Nephron progenitor cell (in vitro differentiated cells): ENCODE results near the gene SMIM11.
A peak's percentile ranks its signal among the peaks of the same experiment; 100 is the strongest.

ENCODE experiments used
- DNase-seq: peaks from one replicate; pipeline ENCODE4 v3.0.0; 2021
- H3K27ac Mint-ChIP-seq: 2 replicates; pipeline ENCODE4 v1.8.0; 2021; ENCODE audit warnings: mild to moderate bottlenecking, moderate library complexity, mixed read lengths
- H3K27me3 Mint-ChIP-seq: 2 replicates; pipeline ENCODE4 v1.8.0; 2021; ENCODE audit warnings: mild to moderate bottlenecking, low read depth, mixed read lengths; ENCODE audit not compliant: poor library complexity
- H3K36me3 Mint-ChIP-seq: 2 replicates; pipeline ENCODE4 v1.8.0; 2021; ENCODE audit warnings: low read depth, mixed read lengths
- H3K4me1 Mint-ChIP-seq: 2 replicates; pipeline ENCODE4 v1.8.0; 2021; ENCODE audit warnings: mixed read lengths
- H3K4me3 Mint-ChIP-seq: 2 replicates; pipeline ENCODE4 v1.8.0; 2021; ENCODE audit warnings: mild to moderate bottlenecking, moderate library complexity, mixed read lengths
- H3K9me3 Mint-ChIP-seq: 2 replicates; pipeline ENCODE4 v1.8.0; 2021; ENCODE audit warnings: mild to moderate bottlenecking, moderate library complexity, mixed read lengths
- CTCF ChIP-seq: fragments of 200-600 bp; sonication (generic); IDR thresholded peaks from 2 replicates; pipeline ENCODE4 v1.5.0; 2021; ENCODE audit warnings: antibody characterized with exemption

Gene SMIM11

GRCh38 chr21:34343347-34343746 is 32.0 kb upstream of the SMIM11 start:
- Mint-ChIP-seq H3K9me3 (peaks cover 12% of the 10 kb centered on the region), H3K36me3 (no peaks in the 10 kb centered on the region), H3K27me3 (peaks cover 8% of the 10 kb centered on the region), H3K4me1 (peaks cover 58% of the 10 kb centered on the region), H3K4me3 (no peak overlapping the region), H3K27ac (no peak overlapping the region)
- no peak for TF ChIP-seq CTCF
- DNase-seq, result no peak

- H3K27me3 Mint-ChIP-seq, result peaks cover 8% of the 10 kb centered on the region
- H3K27ac Mint-ChIP-seq, result peak overlapping the region; percentile 39
- DNase-seq, result no peak
- H3K9me3 Mint-ChIP-seq, result peaks cover 12% of the 10 kb centered on the region
- TF ChIP-seq CTCF, result no peak
- H3K4me3 Mint-ChIP-seq, result no peak overlapping the region
- no peaks in the 10 kb centered on the region for H3K36me3 Mint-ChIP-seq
- peaks cover 54% of the 10 kb centered on the region for H3K4me1 Mint-ChIP-seq
Observed at GRCh38 chr21:34343838-34344381, 31.4 kb upstream of the SMIM11 start.

GRCh38 chr21:34344584-34344983 is 30.7 kb upstream of the SMIM11 start:
- no peak overlapping the region for H3K4me3 Mint-ChIP-seq
- DNase-seq, result no peak
- no peak for TF ChIP-seq CTCF
- peak overlapping the region; percentile 39 for H3K27ac Mint-ChIP-seq
- H3K27me3 Mint-ChIP-seq, result peaks cover 8% of the 10 kb centered on the region
- peaks cover 12% of the 10 kb centered on the region for H3K9me3 Mint-ChIP-seq
- peaks cover 50% of the 10 kb centered on the region for H3K4me1 Mint-ChIP-seq
- no peaks in the 10 kb centered on the region for H3K36me3 Mint-ChIP-seq

GRCh38 chr21:34345091-34345871 is 30.0 kb upstream of the SMIM11 start:
- Mint-ChIP-seq H3K27ac (no peak overlapping the region), H3K36me3 (no peaks in the 10 kb centered on the region), H3K4me3 (no peak overlapping the region), H3K27me3 (peaks cover 8% of the 10 kb centered on the region), H3K4me1 (peaks cover 45% of the 10 kb centered on the region), H3K9me3 (peaks cover 9% of the 10 kb centered on the region)
- no peak for DNase-seq
- no peak for TF ChIP-seq CTCF

GRCh38 chr21:34345892-34346291 is 29.4 kb upstream of the SMIM11 start:
- no peak overlapping the region for H3K27ac Mint-ChIP-seq
- H3K4me3 Mint-ChIP-seq, result no peak overlapping the region
- DNase-seq, result no peak
- H3K27me3 Mint-ChIP-seq, result peaks cover 6% of the 10 kb centered on the region
- H3K9me3 Mint-ChIP-seq, result peaks cover 4% of the 10 kb centered on the region
- no peak for TF ChIP-seq CTCF
- H3K36me3 Mint-ChIP-seq, result no peaks in the 10 kb centered on the region
- peaks cover 45% of the 10 kb centered on the region for H3K4me1 Mint-ChIP-seq
